ENCODE data around the gene RABGAP1L. TPM values are rescaled to one million over a fixed set of nuclear protein-coding genes. Genes with fewer than 3 reads are reported as not detected.

RABGAP1L gene
- polyA plus RNA-seq, 1 donor (not counting 4 experiments of a cell fraction or from before 2014, with no cell fraction given) = 24.2 TPM

DNA sequence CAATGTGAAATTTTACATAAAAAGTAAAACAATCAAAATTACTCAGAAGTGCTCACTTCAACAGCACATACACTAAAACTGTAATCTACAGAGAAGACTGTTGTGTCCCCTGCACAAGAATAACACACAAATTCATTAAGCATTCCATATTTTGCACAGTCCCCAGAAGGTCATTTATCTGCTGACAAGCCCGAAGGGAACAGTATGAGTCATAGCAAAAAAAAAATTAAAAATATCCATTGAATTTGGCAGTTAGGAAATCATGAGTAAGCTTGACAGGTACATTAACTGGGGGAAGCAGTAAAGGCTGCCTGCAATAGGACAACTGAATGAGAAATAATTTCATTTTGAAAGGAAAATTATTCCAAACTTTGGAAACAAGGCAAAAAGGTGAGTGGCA, 837.2 kb downstream of the RABGAP1L start:
- Histone ChIP-seq H3K9me3 (ENCODE audit: control insufficient read depth, low read depth, low read length) (no peaks in the 10 kb centered on the region), H3K9ac (ENCODE audit: control insufficient read depth, extremely low read depth, insufficient read depth, low read length) (no peak overlapping the region), H3K36me3 (ENCODE audit: control insufficient read depth in 2 of 2, extremely low read depth in 1 of 2, insufficient read depth in 2 of 2, low read length in 2 of 2) (no peaks in the 10 kb centered on the region), H3K27ac (ENCODE audit: control insufficient read depth, insufficient read depth, low read length) (no peak overlapping the region), H2AFZ (ENCODE audit: control insufficient read depth, low read length) (no peak overlapping the region), H3K27me3 (ENCODE audit: control insufficient read depth, extremely low read depth, insufficient read depth, low read length) (no peaks in the 10 kb centered on the region), H3K79me2 (ENCODE audit: control insufficient read depth, insufficient read depth, low read length) (peaks cover 17% of the 10 kb centered on the region), H3K4me2 (ENCODE audit: control insufficient read depth, extremely low read depth, insufficient read depth, low read depth, low read length) (no peak overlapping the region), H3K4me1 (ENCODE audit: control insufficient read depth, extremely low read depth, insufficient read depth, low read length) (peaks cover 24% of the 10 kb centered on the region), H3K9me1 (ENCODE audit: control insufficient read depth, extremely low read depth, insufficient read depth, low read length) (peaks cover 3% of the 10 kb centered on the region), H3K4me3 (ENCODE audit: control insufficient read depth in 2 of 3, extremely low read depth in 1 of 3, insufficient read depth in 2 of 3, low read depth in 1 of 3, low read length in 3 of 3) (no peak overlapping the region), H4K20me1 (ENCODE audit: control insufficient read depth, extremely low read depth, insufficient read depth, low read length) (no peaks in the 10 kb centered on the region)
- FAIRE-seq = no peak
- dilution Hi-C loops (cut with MboI; ENCODE audit: extremely low pct_ligation_motif_present, low sequenced_read_pairs) = no loop called here
- no peak for TF ChIP-seq EZH2 (IDR thresholded peaks at IDR 0.05; ENCODE audit: low read length)
- TF ChIP-seq, protein P1, sequence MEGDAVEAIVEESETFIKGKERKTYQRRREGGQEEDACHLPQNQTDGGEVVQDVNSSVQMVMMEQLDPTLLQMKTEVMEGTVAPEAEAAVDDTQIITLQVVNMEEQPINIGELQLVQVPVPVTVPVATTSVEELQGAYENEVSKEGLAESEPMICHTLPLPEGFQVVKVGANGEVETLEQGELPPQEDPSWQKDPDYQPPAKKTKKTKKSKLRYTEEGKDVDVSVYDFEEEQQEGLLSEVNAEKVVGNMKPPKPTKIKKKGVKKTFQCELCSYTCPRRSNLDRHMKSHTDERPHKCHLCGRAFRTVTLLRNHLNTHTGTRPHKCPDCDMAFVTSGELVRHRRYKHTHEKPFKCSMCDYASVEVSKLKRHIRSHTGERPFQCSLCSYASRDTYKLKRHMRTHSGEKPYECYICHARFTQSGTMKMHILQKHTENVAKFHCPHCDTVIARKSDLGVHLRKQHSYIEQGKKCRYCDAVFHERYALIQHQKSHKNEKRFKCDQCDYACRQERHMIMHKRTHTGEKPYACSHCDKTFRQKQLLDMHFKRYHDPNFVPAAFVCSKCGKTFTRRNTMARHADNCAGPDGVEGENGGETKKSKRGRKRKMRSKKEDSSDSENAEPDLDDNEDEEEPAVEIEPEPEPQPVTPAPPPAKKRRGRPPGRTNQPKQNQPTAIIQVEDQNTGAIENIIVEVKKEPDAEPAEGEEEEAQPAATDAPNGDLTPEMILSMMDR (optimal IDR thresholded peaks at IDR 0.05 in 1 of 3, IDR thresholded peaks at IDR 0.05 in 1 of 3, conservative IDR thresholded peaks at IDR 0.05 in 1 of 3; ENCODE audit: extremely low read depth in 1 of 3, insufficient read depth in 2 of 3, low read length in 3 of 3) = no peak
- no peak for DNase-seq (ENCODE audit: low read depth, low spot score)

DNA sequence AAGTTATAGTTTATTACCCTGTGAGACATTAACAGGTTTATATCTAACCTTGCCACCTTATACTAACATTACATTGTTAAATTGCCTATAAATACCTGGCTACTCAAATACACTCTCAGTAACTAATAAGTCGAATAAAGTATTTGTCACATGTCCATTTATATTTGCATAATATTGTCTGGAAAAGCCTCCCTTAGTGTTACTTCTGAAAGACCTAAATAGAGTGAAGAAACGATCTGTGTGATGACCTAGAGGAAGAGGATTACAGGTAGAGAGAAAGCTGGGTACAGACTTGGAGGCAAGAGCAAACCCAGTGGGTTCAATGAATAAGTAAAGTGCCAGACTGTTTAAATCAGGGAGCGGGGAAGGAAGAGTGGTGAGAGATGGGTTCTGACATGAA, 837.7 kb downstream of the RABGAP1L start:
- Histone ChIP-seq H4K20me1 (ENCODE audit: control insufficient read depth, extremely low read depth, insufficient read depth, low read length) (no peaks in the 10 kb centered on the region), H3K79me2 (ENCODE audit: control insufficient read depth, insufficient read depth, low read length) (peaks cover 22% of the 10 kb centered on the region), H3K9ac (ENCODE audit: control insufficient read depth, extremely low read depth, insufficient read depth, low read length) (no peak overlapping the region), H3K9me3 (ENCODE audit: control insufficient read depth, low read depth, low read length) (no peaks in the 10 kb centered on the region), H3K27me3 (ENCODE audit: control insufficient read depth, extremely low read depth, insufficient read depth, low read length) (no peaks in the 10 kb centered on the region), H2AFZ (ENCODE audit: control insufficient read depth, low read length) (no peak overlapping the region), H3K9me1 (ENCODE audit: control insufficient read depth, extremely low read depth, insufficient read depth, low read length) (peaks cover 3% of the 10 kb centered on the region), H3K27ac (ENCODE audit: control insufficient read depth, insufficient read depth, low read length) (no peak overlapping the region), H3K4me3 (ENCODE audit: control insufficient read depth in 2 of 3, extremely low read depth in 1 of 3, insufficient read depth in 2 of 3, low read depth in 1 of 3, low read length in 3 of 3) (no peak overlapping the region), H3K36me3 (ENCODE audit: control insufficient read depth in 2 of 2, extremely low read depth in 1 of 2, insufficient read depth in 2 of 2, low read length in 2 of 2) (no peaks in the 10 kb centered on the region), H3K4me2 (ENCODE audit: control insufficient read depth, extremely low read depth, insufficient read depth, low read depth, low read length) (no peak overlapping the region), H3K4me1 (ENCODE audit: control insufficient read depth, extremely low read depth, insufficient read depth, low read length) (peaks cover 29% of the 10 kb centered on the region)
- no peak for TF ChIP-seq EZH2 (IDR thresholded peaks at IDR 0.05; ENCODE audit: low read length)
- TF ChIP-seq, protein P1 (optimal IDR thresholded peaks at IDR 0.05 in 1 of 3, IDR thresholded peaks at IDR 0.05 in 1 of 3, conservative IDR thresholded peaks at IDR 0.05 in 1 of 3; ENCODE audit: extremely low read depth in 1 of 3, insufficient read depth in 2 of 3, low read length in 3 of 3) = no peak
- dilution Hi-C loops (cut with MboI; ENCODE audit: extremely low pct_ligation_motif_present, low sequenced_read_pairs) = no loop called here
- DNase-seq (ENCODE audit: low read depth, low spot score) (no peak), FAIRE-seq (no peak)

All from keratinocyte (primary cell).